GM21717 (cell line): ENCODE results near the gene VAMP2.
A peak's percentile ranks its signal among the peaks of the same experiment; 100 is the strongest.

Experiments used
- ATAC-seq: cut with Tn5 transposase; IDR thresholded peaks from one replicate; pipeline ENCODE4 v1.9.1; 2021; ENCODE audit warnings: mild to moderate bottlenecking, moderate library complexity; ENCODE audit not compliant: unreplicated experiment

Gene VAMP2

GRCh38 chr17:8155996-8156245 is 6.8 kb downstream of the VAMP2 start:
- no peak for ATAC-seq

GRCh38 chr17:8155231-8155995 is 7.3 kb downstream of the VAMP2 start:
- no peak for ATAC-seq

GRCh38 chr17:8154608-8155155 is 8.1 kb downstream of the VAMP2 start:
- no peak for ATAC-seq

GRCh38 chr17:8153957-8154607 is 8.7 kb downstream of the VAMP2 start:
- ATAC-seq, result no peak

- ATAC-seq, result no peak
These were observed 9.2 kb downstream of the VAMP2 start for GRCh38 chr17:8153525-8153956.

GRCh38 chr17:8153031-8153451 is 9.7 kb downstream of the VAMP2 start:
- ATAC-seq, result no peak

- no peak for ATAC-seq
These were observed 10.5 kb downstream of the VAMP2 start, which contains the start of gene PER1 for GRCh38 chr17:8152112-8152775. PER1 (minus strand) TSS chr17:8152404; CDS start chr17:8150706, 1,698 bp downstream.

- ATAC-seq, result no peak
These were observed 11.1 kb downstream of the VAMP2 start for GRCh38 chr17:8151641-8152111.

- peak; percentile 39 for ATAC-seq
These were observed 11.6 kb downstream of the VAMP2 start for GRCh38 chr17:8151120-8151640.

GRCh38 chr17:8150194-8151119 is 12.3 kb downstream of the VAMP2 start:
- ATAC-seq, result no peak

GRCh38 chr17:8149419-8150193 is 13.1 kb downstream of the VAMP2 start:
- ATAC-seq, result no peak

- no peak for ATAC-seq
These were observed 14.2 kb downstream of the VAMP2 start for GRCh38 chr17:8148560-8148959.

GRCh38 chr17:8147805-8148404 is 14.8 kb downstream of the VAMP2 start:
- ATAC-seq, result no peak

GRCh38 chr17:8147141-8147804 is 15.5 kb downstream of the VAMP2 start:
- ATAC-seq, result no peak

GRCh38 chr17:8146381-8147140 is 16.2 kb downstream of the VAMP2 start:
- no peak for ATAC-seq

- no peak for ATAC-seq
These were observed 16.9 kb downstream of the VAMP2 start for GRCh38 chr17:8145811-8146210.

GRCh38 chr17:8144401-8145231 is 18.1 kb downstream of the VAMP2 start:
- no peak for ATAC-seq
